AG09309 (cell line): Measurements from ENCODE around the gene GLDN.

Source experiments
- DNase-seq: peaks from one replicate; pipeline ENCODE4 v3.0.0-alpha.2; 2010; ENCODE audit warnings: low read depth
- H3K4me3 ChIP-seq: 2 replicates; pipeline ENCODE4 v1.5.1; 2011; ENCODE audit warnings: mild to moderate bottlenecking, low read depth, low read length, moderate library complexity; ENCODE audit not compliant: control insufficient read depth
- TF ChIP-seq, protein P1 (sequence below): IDR thresholded peaks from 2 replicates; pipeline ENCODE4 v1.5.1; 2011; ENCODE audit warnings: mild to moderate bottlenecking, low read depth, low read length, inconsistent platforms; ENCODE audit not compliant: insufficient read depth, control insufficient read depth; ENCODE audit errors: missing control alignments

Gene GLDN

GRCh38 chr15:51380999-51381806 lies 39.7 kb downstream of the GLDN start:
- H3K4me3 ChIP-seq, result no peak overlapping the region
- TF ChIP-seq, protein P1, sequence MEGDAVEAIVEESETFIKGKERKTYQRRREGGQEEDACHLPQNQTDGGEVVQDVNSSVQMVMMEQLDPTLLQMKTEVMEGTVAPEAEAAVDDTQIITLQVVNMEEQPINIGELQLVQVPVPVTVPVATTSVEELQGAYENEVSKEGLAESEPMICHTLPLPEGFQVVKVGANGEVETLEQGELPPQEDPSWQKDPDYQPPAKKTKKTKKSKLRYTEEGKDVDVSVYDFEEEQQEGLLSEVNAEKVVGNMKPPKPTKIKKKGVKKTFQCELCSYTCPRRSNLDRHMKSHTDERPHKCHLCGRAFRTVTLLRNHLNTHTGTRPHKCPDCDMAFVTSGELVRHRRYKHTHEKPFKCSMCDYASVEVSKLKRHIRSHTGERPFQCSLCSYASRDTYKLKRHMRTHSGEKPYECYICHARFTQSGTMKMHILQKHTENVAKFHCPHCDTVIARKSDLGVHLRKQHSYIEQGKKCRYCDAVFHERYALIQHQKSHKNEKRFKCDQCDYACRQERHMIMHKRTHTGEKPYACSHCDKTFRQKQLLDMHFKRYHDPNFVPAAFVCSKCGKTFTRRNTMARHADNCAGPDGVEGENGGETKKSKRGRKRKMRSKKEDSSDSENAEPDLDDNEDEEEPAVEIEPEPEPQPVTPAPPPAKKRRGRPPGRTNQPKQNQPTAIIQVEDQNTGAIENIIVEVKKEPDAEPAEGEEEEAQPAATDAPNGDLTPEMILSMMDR, result peak; percentile 92
- no peak for DNase-seq

GRCh38 chr15:51382787-51383186 lies 41.3 kb downstream of the GLDN start:
- DNase-seq, result no peak
- TF ChIP-seq, protein P1, result peak; percentile 80

DNA sequence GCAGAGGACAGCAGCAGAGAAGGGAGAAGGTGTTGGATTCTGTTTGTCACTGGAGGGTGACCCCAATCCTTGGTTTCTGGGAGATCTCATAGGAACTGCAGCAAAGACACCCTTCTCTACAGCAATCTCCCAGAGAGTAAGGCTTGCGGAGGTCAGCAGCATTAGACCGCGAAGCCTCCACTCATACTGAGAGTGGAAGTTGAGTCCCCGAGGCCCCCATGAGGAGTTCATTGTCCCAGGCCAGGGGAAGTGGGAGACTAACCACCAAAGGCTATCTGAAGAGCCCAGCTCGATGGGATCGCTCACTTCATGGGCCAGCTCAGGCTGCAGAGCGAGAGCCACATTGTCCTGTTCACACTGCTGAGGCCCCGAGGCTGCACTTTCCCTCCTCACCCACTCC lies 44.6 kb downstream of the GLDN start:
- no peak overlapping the region for H3K4me3 ChIP-seq
- DNase-seq, result no peak
- TF ChIP-seq, protein P1, result no peak

More at GRCh38 chr15:51382787-51383186, 41.3 kb downstream of the GLDN start:
- H3K4me3 ChIP-seq, result no peak overlapping the region

- no peak overlapping the region for H3K4me3 ChIP-seq
- TF ChIP-seq, protein P1, result no peak
- no peak for DNase-seq
These were observed 45.0 kb downstream of the GLDN start for GRCh38 chr15:51386486-51386885.

- TF ChIP-seq, protein P1, result no peak
- DNase-seq, result no peak
- H3K4me3 ChIP-seq, result no peak overlapping the region
These were observed 45.7 kb downstream of the GLDN start for GRCh38 chr15:51386960-51387698.

- TF ChIP-seq, protein P1, result no peak
- no peak overlapping the region for H3K4me3 ChIP-seq
- DNase-seq, result no peak
These were observed 46.2 kb downstream of the GLDN start for GRCh38 chr15:51387699-51388041.
